Breast epithelium (tissue), 4 donors: ENCODE results near the gene STX10. TPM values are rescaled to one million over a fixed set of nuclear protein-coding genes. Genes with fewer than 3 reads are reported as not detected.

Experiments
- DNase-seq, 2 donors: peaks; one replicate each; pipeline ENCODE4 v3.0.0-alpha.2; 2019; ENCODE audit warnings: low spot score in 2 of 2
- H3K27ac ChIP-seq, 2 donors: fragments of 200-600 bp; sonication (generic) in 1 of 2; one replicate each; pipeline ENCODE4 v1.5.1; 2016 to 2019; ENCODE audit warnings: mild to moderate bottlenecking in 1 of 2
- H3K27me3 ChIP-seq, 2 donors: fragments of 200-600 bp; sonication (generic) in 1 of 2; one replicate each; pipeline versions ENCODE4 v1.5.1 to v1.6.0; 2017 to 2019; ENCODE audit warnings: control low read depth in 1 of 2, mild to moderate bottlenecking in 1 of 2
- H3K36me3 ChIP-seq: fragments of 200-600 bp; one replicate; pipeline ENCODE4 v1.5.1; 2019
- H3K4me1 ChIP-seq, 2 donors: fragments of 200-600 bp; sonication (generic); one replicate each; pipeline ENCODE4 v1.5.1; 2016 to 2019; ENCODE audit warnings: control low read depth in 1 of 2
- H3K4me3 ChIP-seq, 3 donors: fragments of 200-600 bp; sonication (generic); 1 replicate in 2 of 3; 2 replicates in 1 of 3; pipeline ENCODE4 v1.5.1; 2016 to 2019; ENCODE audit warnings: mild to moderate bottlenecking in 3 of 3, moderate library complexity in 2 of 3
- H3K9me3 ChIP-seq, 2 donors: fragments of 200-600 bp; sonication (generic) in 1 of 2; one replicate each; pipeline ENCODE4 v1.5.1; 2016 to 2019; ENCODE audit warnings: control low read depth in 1 of 2
- POLR2A ChIP-seq: fragments of 450-650 bp; IDR thresholded peaks from one replicate; pipeline ENCODE4 v1.6.1; 2016; ENCODE audit warnings: antibody characterized with exemption, mild to moderate bottlenecking, moderate library complexity
- POLR2AphosphoS5 ChIP-seq, 3 donors: sonication (generic); formaldehyde crosslinking; IDR thresholded peaks; one replicate each; pipeline ENCODE4 v1.6.1; 2017; ENCODE audit warnings: antibody characterized with exemption in 3 of 3
- intact Hi-C: fragments of 100-400 bp; cut with DNase I; formaldehyde crosslinking; loops from one replicate; pipeline ENCODE4 v1.15.1; 2023; ENCODE audit warnings: low total_unique reads
- total RNA-seq, 3 donors: library from RNA; depleted of rRNA; stranded (reverse); fragments of >200 nt; gene quantifications; one replicate each; pipeline ENCODE4 v1.1.0, GENCODE V29; 2016
- TF ChIP-seq, protein P1 (sequence below), 3 donors: fragments of 450-650 bp; IDR thresholded peaks; one replicate each; pipeline ENCODE4 v1.5.1; 2016 to 2017; ENCODE audit warnings: antibody characterized with exemption in 3 of 3, mild to moderate bottlenecking in 3 of 3, moderate library complexity in 3 of 3

STX10 gene
- total RNA-seq, 3 donors from 2014 or later: 74.6 to 78.3 (median 75.2) TPM

- Histone ChIP-seq H3K27me3 (no peaks in the 10 kb centered on the region), H3K9me3 (no peaks in the 10 kb centered on the region), H3K4me3 (peak overlapping the region; percentile 69 to 97 (median 72)), H3K36me3 (no peaks in the 10 kb centered on the region), H3K27ac (peak overlapping the region; percentile 52 to 77), H3K4me1 (peaks cover 8 to 22% of the 10 kb centered on the region in 2 donors)
- intact Hi-C loops: no loop called here
- no peak for TF ChIP-seq POLR2A
- TF ChIP-seq, protein P1, sequence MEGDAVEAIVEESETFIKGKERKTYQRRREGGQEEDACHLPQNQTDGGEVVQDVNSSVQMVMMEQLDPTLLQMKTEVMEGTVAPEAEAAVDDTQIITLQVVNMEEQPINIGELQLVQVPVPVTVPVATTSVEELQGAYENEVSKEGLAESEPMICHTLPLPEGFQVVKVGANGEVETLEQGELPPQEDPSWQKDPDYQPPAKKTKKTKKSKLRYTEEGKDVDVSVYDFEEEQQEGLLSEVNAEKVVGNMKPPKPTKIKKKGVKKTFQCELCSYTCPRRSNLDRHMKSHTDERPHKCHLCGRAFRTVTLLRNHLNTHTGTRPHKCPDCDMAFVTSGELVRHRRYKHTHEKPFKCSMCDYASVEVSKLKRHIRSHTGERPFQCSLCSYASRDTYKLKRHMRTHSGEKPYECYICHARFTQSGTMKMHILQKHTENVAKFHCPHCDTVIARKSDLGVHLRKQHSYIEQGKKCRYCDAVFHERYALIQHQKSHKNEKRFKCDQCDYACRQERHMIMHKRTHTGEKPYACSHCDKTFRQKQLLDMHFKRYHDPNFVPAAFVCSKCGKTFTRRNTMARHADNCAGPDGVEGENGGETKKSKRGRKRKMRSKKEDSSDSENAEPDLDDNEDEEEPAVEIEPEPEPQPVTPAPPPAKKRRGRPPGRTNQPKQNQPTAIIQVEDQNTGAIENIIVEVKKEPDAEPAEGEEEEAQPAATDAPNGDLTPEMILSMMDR (IDR thresholded peaks at IDR 0.05): no peak
- no peak for TF ChIP-seq POLR2AphosphoS5 (IDR thresholded peaks at IDR 0.05)
- peak in 1 of 2 donors; percentile 70 for DNase-seq
These were observed 31.6 kb downstream of the STX10 start for GRCh38 chr19:13118424-13119193.

- peaks cover 8 to 22% of the 10 kb centered on the region in 2 donors for H3K4me1 ChIP-seq
- TF ChIP-seq, protein P1 (IDR thresholded peaks at IDR 0.05): no peak
- TF ChIP-seq POLR2AphosphoS5 (IDR thresholded peaks at IDR 0.05): peak in 2 of 3 donors; percentile 50 to 52
- TF ChIP-seq POLR2A: no peak
- intact Hi-C loops: no loop called here
- H3K4me3 ChIP-seq: peak within 1 kb of the TSS; percentile 69 to 97 (median 72)
- no peaks in the 10 kb centered on the region for H3K36me3 ChIP-seq
- no peaks in the 10 kb centered on the region for H3K9me3 ChIP-seq
- H3K27ac ChIP-seq: peak within 1 kb of the TSS; percentile 59 to 77
- H3K27me3 ChIP-seq: no peaks in the 10 kb centered on the region
- DNase-seq: peak; percentile 84 to 88
These were observed 32.3 kb downstream of the STX10 start, which contains the start of gene NACC1 for GRCh38 chr19:13117772-13118423. Gene NACC1, plus strand, starts transcription at chr19:13118264. Its CDS starts 16,944 bp downstream, at chr19:13135208.

DNA sequence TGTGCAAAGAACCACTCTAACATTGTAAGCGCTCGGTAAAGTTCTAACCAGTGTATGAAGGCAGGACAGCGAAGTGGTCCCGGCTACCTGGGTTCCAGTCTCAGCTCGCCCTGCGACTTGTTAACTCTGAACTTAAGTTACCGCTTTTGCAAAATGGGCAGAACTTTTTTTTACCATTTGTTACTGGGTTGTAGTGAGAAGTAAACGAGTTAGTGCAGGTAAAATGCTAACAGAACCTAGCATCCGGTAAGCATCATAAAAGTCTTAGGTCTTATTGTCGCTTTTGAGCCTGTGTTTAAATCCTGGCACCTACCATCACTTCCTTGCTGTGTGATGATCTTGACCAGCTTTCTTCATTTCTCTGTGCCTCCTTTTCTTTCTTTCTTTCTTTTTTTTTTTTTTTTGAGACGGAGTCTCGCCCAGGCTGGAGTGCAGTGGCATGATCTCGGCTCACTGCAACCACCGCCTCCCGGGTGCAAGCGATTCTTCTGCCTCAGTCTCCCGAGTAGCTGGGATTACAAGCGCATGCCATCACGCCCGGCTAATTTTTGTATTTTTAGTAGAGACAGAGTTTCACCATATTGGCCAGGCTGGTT lies 32.9 kb downstream of the STX10 start:
- Histone ChIP-seq H3K36me3 (no peaks in the 10 kb centered on the region), H3K4me3 (peak overlapping the region; percentile 69 to 80 (median 72)), H3K27ac (peak overlapping the region; percentile 59 to 77), H3K27me3 (no peaks in the 10 kb centered on the region), H3K9me3 (no peaks in the 10 kb centered on the region), H3K4me1 (peaks cover 8 to 22% of the 10 kb centered on the region in 2 donors)
- TF ChIP-seq POLR2AphosphoS5 (IDR thresholded peaks at IDR 0.05) (no peak), POLR2A (no peak)
- TF ChIP-seq, protein P1 (IDR thresholded peaks at IDR 0.05): no peak
- intact Hi-C loops: no loop called here
- no peak for DNase-seq

DNA sequence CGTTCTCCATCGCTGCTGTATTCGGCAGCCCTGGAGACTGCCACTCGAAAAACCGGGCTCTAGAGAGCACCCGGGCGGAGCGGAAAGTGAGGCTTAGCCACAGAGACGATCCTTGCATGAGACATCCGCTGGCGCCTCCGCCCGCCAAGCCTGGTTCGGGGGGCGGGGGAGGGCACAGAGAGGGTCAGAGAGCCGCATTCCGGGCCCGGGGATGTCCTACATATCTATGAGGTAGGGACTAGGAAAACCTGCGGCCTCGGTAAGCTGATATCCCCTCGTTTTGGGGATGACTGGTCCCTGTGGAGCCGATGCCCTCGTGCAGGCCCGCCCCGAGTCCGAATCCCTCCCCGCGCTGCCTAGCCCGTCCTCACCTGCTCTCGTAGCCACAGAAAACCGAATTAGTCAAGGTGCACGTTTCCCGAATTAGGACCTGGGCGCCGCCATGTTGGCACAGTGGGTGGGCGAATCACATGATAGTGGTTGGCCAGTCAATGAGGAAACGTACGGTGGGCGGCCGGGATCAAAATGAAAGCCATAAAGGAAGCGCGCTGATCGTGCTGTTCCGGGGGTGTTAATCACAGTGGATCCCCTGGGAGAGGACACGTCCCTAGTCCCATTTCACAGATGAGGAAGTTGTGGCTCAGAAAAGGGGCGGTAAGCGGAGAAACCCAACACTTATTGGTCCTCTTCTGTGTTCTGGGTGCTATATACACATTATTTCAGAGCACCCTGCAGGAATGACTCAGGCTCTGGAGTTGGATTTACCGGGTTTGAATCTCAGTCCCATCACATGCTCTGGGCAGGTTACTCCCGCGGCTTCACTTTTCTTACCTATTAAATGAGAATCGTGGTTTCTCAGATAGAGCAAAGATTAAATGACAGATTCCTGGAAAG lies 33.6 kb downstream of the STX10 start, which contains the start of gene TRMT1:
TSS of gene TRMT1 (minus strand) at position 459 of the 894 bp plus-strand sequence. CDS start at position 118, 341 bp downstream.
- TF ChIP-seq POLR2AphosphoS5 (IDR thresholded peaks at IDR 0.05) (peak; percentile 94 to 96 (median 96)), POLR2A (no peak)
- TF ChIP-seq, protein P1 (IDR thresholded peaks at IDR 0.05): peak in 1 of 3 donors; percentile 13
- peaks cover 8 to 22% of the 10 kb centered on the region in 2 donors for H3K4me1 ChIP-seq

More for the DNA sequence above, 33.6 kb downstream of the STX10 start, which contains the start of gene TRMT1:
- Histone ChIP-seq H3K4me3 (peak within 1 kb of the TSS; percentile 69 to 80 (median 72)), H3K27ac (peak within 1 kb of the TSS; percentile 59 to 77), H3K36me3 (no peaks in the 10 kb centered on the region), H3K27me3 (no peaks in the 10 kb centered on the region), H3K9me3 (no peaks in the 10 kb centered on the region)
- peak; percentile 88 to 92 for DNase-seq
- intact Hi-C loops: no loop called here
